PC-9 (cell line): ENCODE data around the gene FAM107A.

Source experiments
- EZH2 ChIP-seq: fragments of 200-600 bp; sonication (generic); IDR thresholded peaks from 2 replicates; pipeline ENCODE4 v1.8.0; 2017; ENCODE audit warnings: antibody characterized with exemption, low read depth
- TF ChIP-seq, protein P1 (sequence below): fragments of 200-600 bp; sonication (generic); conservative IDR thresholded peaks from 2 replicates; pipeline ENCODE4 v1.6.1; 2017; ENCODE audit warnings: mixed run types, antibody characterized with exemption, mild to moderate bottlenecking, moderate library complexity

DNA sequence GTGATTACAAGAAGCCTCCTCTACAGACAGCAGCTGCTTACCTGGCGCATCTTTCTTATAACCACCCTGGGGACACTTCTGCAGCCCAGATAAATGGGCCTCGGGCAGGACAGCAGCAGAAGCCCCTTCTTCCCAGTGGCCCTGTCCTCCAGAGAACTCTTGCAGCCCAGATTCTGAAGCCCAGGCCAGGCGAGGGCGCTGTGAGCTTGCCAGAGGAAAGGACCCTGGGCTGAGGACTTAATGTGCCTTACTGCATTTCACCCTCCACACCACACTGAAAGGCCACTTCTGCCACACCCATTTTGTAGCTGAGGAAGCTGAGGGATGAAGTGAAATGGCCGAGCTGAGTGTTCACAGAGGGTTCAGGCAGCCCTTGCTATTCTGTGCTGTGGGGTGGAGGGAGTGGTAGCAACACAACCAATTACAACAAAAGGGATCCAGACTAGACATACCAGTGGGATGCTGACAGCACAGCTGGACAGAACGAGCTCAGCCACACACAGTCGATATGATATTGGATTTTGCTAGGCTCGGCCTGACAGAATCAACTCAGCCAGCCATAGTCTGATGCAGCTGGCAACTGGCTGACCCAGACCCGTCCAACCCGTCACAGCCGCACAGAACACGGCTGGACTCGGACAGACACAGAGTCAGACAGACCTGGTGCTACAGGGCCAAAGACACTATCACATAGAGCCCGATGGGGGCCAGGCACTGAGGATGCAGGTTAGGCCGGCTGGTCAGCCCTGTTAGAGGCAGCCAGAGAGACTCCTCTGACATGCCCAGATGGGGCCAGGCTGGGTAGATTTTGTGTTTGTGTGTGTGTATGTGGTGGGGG lies 47.5 kb downstream of the FAM107A start:
- TF ChIP-seq, protein P1, sequence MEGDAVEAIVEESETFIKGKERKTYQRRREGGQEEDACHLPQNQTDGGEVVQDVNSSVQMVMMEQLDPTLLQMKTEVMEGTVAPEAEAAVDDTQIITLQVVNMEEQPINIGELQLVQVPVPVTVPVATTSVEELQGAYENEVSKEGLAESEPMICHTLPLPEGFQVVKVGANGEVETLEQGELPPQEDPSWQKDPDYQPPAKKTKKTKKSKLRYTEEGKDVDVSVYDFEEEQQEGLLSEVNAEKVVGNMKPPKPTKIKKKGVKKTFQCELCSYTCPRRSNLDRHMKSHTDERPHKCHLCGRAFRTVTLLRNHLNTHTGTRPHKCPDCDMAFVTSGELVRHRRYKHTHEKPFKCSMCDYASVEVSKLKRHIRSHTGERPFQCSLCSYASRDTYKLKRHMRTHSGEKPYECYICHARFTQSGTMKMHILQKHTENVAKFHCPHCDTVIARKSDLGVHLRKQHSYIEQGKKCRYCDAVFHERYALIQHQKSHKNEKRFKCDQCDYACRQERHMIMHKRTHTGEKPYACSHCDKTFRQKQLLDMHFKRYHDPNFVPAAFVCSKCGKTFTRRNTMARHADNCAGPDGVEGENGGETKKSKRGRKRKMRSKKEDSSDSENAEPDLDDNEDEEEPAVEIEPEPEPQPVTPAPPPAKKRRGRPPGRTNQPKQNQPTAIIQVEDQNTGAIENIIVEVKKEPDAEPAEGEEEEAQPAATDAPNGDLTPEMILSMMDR: no peak
- no peak for TF ChIP-seq EZH2
